Loucy (cell line): ENCODE measurements around the gene ZBTB21.

Experiments used
- CTCF ChIP-seq: fragments of 200-600 bp; sonication (generic); conservative IDR thresholded peaks from 2 replicates; pipeline ENCODE4 v1.5.1; 2014; ENCODE audit warnings: mild to moderate bottlenecking, antibody characterized with exemption, low read length
- EZH2phosphoT487 ChIP-seq: fragments of 200-600 bp; IDR thresholded peaks from 2 replicates; pipeline ENCODE4 v1.6.1; 2018; ENCODE audit warnings: antibody characterized with exemption, mild to moderate bottlenecking, moderate library complexity, borderline replicate concordance

GRCh38 chr21:42021371-42022090 is 11.4 kb upstream of the ZBTB21 start:
- TF ChIP-seq CTCF = no peak
- no peak for TF ChIP-seq EZH2phosphoT487
